HG03025 (cell line): Measurements from ENCODE around the gene PRRT1.
A peak's percentile ranks its signal among the peaks of the same experiment; 100 is the strongest.
"Not testable (repeated sequence)": the region's sequence is repeated elsewhere in the genome, so short reads cannot be mapped to it uniquely, and the experiment has no call there.

Source experiments
- ATAC-seq: cut with Tn5 transposase; IDR thresholded peaks from one replicate; pipeline ENCODE4 v1.9.1; 2021; ENCODE audit warnings: mild to moderate bottlenecking, moderate library complexity; ENCODE audit not compliant: unreplicated experiment, low FRiP score

PRRT1 gene

DNA sequence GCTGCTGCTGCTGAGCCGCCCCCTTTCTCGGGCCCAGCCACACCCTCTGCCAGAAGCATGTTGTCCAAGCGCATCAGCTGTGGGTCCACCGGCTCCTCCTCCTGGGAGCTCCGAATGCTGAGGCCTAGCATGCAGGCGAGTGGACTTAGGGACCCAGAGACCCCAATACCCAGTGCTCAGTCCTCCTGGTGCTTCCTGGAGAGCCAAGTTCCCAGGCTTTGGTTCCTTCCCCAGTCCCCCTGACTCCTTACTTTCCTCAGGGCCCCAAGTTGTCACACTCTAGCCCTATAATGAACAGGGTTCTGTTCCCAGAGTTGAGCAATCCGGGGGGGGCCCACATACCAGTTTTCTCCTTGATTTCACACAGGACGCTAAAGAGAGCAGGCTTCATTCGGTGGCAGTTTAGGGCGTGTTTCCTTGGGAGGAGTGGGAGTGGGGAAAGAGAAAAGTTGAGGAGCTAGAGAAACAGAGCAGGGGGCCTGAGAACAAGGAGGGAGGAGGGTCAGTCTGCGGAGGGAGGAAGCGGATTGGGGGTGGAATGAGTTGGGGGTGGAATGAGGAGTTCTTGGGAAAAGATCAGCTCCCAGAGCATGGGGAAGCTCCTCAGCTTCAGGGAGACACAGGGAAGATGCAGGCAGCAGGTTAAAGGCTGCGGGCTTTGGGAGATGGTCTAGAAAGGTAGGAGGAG is 36.8 kb upstream of the PRRT1 start:
- ATAC-seq, result no peak

DNA sequence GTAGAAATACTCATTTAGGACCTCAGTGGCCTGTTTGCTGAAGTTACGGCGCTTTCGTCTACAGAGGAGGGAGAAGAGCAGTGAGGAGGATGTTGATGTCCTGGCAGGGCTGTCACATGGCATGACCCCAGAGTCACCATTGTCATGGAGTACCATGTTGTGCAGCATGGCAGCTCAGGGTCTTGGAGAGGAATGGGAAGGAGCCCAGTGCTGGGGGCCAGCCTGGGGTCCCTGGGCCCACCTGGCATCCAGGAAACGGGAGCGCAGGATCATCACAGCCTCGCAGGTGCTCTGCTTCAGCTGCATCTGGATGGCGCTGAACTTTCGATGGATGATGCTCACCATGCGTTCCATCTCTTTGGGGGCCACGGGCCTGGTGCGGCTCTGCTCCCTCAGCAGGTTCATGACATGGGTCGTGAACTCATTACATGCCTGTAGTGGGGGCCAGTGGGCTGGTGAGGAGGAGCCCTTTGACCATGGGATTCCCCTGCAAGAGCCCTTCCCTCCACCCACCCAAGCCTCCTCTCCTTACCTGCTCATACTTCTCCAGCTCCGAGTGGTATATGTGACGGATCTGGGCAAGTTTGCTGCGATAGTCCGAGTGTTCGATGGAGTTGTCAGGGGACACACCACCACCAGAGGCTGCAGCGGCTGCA is 36.1 kb upstream of the PRRT1 start:
- not testable (repeated sequence) for ATAC-seq

DNA sequence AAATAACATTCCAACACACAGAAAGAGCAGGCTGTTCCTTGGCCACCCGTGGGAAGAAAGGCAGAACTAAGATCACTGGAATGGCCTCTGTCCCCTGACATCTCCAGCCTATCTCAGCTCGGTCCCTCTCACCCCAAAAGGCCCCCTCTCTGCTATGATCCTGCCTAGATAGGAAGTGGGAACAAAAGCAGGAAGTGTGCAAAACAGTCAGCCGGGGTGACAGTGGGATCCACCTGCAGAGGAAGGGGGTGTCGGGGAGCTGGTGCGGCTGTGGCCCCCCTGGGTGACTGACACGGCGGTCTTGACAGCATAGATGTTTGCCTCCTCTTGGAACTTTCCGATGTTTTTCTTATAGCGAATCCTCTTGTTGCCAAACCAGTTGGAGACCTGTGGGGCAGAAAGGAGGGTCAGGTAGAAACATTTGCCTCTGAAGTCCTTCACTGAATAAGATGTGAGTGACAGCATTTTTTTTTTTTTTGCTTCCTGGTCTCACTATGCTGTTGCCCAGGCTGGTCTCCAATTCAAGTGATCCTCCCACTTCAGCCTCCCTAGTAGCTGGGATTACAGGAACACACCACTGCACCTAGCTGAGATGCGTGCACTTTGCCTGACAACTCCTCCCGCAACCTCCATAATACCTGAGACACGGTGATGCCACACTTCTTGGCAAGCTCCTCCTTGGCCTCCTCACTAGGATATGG is 35.4 kb upstream of the PRRT1 start:
- ATAC-seq, result no peak

DNA sequence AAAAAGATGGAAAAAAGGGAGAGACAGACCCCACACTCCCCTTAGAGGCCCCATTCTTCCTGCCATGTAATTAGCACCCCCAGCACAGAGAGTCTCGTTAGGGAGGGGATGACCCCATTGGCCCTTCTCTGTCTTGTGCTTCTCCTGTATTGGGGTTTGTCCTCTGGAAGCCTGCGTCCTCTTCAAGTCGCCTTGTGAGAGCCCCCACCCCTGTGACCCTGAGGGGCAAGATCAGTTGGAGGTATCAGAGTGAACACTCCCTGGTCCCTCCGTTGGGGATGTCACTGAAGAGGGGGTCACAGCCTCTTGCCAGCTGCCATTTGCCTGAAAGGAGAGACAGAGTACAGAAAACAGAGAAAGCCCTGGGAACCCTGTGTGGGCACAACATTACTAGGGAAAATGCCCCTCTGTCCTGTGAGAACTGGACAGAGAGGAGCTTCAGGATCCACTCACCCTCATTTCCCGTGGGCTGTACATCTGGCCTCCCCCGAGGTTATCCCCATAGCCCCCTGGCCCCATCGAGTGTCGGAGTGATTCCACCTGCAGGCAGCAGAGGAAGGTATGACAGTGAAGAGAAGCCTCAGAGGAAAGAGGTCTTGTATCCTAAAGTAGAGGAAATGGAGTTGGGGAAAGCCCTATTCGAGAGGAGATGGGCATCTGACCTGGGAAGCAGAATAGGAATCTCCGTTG is 34.6 kb upstream of the PRRT1 start:
- ATAC-seq, result not testable (repeated sequence)

DNA sequence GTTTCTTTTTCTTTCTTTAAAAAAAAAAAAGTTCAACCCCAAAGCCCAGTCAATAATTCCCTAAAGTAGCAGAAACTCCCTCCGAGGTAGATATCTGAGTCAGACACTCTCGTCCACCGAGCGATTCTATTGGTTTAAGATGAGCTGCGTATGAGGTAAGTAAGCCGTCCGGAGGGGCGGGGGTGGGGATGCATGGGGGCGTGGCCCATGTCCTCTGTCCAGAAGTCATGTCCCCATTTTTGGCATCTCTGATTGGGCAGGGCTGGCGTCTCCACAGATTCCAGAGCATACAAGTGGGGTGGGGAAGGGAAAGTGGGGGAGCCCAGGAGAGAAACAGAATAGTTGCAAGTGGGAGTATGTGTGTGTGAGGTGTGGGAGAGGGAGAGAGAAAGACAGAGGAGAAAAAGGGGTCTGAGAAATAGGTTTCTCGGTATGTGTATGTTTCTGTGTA is 34.0 kb upstream of the PRRT1 start:
- not testable (repeated sequence) for ATAC-seq

DNA sequence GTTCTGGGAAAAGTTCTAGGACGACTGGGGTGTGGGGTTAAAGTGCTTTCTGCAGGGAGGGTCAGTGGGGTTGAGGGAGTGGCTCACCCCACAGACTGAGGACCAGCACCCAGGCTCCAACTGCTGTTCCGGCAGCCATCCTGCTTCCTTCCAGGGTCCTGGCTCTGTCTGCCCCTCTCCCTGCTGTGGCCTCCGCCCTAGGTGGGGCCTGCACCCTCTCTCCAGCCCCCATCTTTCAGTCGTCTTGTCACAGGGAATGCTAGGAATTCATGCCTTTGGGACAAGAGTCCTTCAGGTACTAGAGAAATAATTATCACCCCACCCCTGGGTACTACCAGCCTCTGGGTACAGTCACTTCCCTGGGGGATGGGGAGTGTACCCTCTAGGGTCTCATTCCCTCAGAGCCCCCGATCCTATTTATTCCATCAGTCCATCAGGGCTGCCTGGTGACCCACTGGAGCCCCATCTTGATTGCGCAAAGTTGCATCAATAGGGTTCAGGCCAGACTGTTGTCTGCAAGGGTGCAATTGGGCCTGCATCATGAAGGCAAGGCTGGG is 32.4 kb upstream of the PRRT1 start, which contains the start of gene AGER:
Gene AGER (minus strand): TSS at position 170 of the 557 bp plus-strand sequence. CDS start 31 bp downstream, at position 139.
- ATAC-seq, result no peak

DNA sequence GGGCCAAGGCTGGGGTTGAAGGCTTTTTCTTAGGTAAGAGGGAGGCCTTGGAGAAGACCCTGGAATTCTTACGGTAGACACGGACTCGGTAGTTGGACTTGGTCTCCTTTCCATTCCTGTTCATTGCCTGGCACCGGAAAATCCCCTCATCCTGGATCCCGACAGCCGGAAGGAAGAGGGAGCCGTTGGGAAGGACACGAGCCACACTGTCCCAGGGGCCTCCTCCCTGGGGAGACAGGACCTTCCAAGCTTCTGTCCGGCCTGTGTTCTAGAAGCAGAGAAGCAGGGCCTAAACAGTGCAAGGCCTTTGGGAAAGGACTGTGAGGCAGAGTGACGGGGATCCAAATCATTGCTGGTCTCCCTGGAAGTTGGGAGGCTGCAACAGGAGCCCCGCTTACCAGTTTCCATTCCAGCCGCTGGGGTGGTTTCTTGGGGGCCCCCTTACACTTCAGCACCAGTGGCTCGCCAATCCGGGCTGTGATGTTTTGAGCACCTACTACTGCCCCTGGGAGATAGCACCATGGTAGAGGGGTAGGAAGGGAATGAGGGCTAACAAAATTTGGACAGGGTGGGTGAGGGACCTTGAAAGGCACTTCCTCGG is 31.8 kb upstream of the PRRT1 start:
- no peak for ATAC-seq

DNA sequence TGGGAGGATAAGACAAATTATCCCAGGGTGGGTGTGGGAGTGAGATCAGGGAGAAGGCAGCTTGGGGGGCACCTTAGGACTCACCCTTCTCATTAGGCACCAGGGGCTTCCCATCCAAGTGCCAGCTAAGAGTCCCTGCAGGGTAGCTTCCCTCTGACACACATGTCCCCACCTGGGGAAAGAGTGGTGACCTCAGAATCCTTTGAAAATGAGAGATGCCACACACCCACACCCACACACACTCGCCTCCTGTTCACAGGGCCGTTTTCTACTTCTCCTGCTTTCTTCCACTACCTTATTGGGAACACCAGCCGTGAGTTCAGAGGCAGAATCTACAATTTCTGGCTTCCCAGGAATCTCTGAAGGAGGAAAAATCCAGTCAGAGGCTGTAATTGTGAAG is 31.3 kb upstream of the PRRT1 start:
- no peak for ATAC-seq

DNA sequence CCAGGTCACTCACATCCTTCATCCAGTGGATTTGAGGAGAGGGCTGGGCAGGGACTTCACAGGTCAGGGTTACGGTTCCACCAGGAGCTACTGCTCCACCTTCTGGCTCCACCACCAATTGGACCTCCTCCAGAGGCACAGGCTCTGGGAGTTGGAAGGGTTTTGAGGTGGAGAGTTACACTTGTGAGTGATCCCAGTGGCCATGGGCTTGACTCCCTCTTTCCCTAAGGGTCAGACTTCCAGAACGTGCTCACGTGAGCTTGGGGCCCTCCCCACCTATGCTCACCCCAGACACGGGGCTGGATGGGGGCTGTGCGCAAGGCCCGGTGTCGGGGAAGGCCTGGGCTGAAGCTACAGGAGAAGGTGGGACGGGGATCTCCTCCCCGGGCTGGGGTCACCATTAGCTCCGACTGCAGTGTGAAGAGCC is 30.8 kb upstream of the PRRT1 start:
- ATAC-seq, result no peak

DNA sequence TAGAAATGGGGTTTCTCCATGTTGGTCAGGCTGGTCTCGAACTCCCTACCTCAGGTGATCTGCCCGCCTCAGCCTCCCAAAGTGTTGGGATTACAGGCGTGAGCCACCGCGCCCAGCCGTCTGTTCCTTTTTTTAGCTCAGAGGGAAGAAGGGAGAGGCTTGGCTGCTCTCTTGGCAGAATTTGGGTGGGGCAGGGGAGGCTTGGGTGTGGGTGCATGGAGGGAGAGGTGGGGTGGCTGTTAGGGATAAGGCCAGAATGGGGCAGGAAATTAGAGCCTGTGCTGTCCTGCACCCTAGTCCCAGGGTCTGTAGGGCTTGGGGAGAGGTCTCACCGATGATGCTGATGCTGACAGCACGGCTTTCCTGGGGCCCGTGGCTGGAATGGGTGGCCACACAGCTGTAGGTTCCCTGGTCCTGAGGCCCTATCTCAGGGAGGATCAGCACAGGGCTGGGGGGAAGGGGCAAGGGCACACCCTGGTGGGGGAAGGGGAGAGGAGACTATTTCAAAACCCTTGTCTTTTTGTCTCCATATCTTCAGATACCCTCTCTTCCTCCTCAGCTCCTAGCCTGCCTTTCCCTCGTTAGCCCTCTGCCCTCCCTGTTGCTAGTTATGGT is 30.3 kb upstream of the PRRT1 start:
- no peak for ATAC-seq

DNA sequence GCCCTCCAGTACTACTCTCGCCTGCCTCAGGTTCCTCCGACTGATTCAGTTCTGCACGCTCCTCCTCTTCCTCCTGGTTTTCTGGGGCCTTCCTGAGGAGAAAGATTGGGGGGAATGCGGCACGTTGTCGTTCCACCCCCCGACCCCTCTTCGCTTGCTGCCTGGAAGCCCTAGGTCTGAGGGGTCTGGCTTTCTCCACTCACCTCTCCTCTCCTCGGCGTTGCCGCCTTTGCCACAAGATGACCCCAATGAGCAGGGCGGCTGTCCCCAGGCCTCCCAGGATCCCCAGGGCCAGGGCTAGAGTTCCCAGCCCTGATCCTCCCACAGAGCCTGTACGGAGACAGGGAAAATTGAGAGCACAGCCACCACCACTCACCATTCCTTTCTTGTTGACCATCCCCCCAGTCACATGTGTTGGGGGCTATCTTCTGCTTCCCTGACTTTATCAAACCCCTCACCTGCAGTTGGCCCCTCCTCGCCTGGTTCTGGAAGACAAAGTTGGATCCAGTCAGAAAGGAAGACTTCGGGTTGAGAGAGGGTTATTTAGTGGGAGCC is 29.5 kb upstream of the PRRT1 start:
- no peak for ATAC-seq

DNA sequence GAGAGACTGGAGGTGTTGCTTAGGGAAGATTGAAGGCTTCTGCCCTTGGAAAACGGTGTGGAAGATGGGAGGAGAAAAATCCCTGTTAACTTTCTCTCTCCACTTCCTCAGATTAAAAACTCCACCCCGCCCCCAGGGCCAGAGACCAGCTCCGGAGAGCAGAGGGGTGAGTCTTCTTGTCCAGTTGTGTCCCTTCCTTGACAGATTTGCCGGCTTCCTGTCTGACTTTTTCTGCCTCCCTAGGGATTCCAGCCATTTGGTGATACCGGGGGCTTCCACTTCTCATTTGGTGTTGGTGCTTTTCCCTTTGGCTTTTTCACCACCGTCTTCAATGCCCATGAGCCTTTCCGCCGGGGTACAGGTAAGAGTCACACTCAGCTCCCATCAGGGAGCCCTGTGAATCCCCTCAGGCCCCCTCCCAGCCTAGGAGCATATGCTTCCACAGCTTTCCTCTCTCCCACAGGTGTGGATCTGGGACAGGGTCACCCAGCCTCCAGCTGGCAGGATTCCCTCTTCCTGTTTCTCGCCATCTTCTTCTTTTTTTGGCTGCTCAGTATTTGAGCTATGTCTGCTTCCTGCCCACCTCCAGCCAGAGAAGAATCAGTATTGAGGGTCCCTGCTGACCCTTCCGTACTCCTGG is 28.1 kb upstream of the PRRT1 start:
- ATAC-seq, result no peak

DNA sequence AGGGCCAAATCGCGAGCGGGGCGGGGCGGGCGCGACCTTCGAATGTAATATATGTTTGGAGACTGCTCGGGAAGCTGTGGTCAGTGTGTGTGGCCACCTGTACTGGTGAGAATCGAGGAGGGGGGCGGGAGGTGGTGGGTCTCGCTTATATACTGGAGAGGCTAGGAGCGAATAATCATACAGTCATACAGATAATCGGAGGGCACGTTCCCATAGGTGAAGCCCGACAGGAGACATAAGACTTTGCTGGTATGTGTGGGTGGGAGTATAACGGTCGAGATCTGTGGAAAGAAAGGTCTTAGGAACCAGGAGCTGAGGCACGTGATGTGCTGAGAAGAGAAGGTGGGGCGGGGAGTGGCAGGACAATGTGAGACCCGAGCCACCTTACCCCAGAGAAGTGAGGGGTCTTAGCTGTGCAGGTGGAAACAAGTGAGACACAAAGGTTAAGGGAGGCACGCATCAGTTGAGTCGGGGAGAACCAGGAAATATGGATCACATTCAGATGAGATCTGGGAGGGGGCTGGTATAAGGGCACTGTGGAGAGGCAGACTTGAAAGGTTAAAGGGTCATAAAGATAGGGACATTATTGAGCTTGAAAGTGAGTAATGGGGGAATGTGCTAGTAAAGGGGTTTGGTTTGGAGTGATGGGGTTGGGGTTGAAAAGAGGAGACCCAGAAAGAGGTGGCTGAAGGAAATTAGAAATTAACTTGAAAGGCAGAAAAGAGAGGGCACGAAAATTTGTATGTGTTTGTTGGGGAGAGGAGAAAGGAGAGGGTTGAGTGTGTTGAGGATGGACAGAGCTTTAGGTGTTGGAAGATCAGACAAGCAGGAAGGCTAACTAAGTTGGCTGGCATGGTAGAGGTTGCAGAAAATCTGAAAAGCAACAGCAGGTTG is 27.1 kb upstream of the PRRT1 start:
- ATAC-seq, result no peak

DNA sequence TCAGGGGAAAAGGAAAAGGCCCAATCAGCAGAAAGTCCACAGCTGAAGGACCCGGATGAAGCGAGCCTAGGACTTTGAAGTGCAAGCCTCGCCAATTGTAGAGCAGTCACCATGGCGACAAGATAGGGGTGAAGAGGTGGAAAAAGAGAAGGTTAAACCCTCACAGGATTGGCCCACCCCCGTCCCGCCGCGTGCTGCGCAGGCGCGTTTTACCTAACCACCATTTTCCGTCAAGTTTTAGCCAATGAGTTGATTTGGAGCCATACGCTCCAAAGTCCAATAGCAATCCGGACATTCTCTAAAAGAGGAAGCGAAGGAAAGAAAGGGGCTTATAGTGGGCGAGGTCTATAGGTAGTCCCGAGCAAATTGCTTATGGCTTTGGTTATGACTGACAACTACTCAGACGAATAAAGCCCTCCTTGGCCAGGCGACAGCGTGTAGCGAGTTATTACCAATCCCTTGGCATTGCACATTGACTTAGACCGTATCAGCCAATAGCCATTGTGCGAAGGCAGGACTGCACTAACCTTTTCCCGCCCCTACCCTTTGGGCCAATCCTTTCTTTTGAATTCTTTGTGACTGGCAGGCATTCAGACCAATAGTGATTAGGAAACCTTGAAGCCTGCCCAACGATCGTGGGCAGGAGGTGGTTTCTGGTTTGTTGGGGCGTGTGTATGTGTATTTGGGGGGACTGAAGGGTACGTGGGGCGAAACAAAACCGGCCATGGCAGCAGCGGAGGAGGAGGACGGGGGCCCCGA is 26.2 kb upstream of the PRRT1 start, which contains the start of gene RNF5:
Gene RNF5 (plus strand): TSS at position 618 of the 759 bp plus-strand sequence. CDS start 107 bp downstream, at position 725.
- peak; percentile 73 for ATAC-seq

DNA sequence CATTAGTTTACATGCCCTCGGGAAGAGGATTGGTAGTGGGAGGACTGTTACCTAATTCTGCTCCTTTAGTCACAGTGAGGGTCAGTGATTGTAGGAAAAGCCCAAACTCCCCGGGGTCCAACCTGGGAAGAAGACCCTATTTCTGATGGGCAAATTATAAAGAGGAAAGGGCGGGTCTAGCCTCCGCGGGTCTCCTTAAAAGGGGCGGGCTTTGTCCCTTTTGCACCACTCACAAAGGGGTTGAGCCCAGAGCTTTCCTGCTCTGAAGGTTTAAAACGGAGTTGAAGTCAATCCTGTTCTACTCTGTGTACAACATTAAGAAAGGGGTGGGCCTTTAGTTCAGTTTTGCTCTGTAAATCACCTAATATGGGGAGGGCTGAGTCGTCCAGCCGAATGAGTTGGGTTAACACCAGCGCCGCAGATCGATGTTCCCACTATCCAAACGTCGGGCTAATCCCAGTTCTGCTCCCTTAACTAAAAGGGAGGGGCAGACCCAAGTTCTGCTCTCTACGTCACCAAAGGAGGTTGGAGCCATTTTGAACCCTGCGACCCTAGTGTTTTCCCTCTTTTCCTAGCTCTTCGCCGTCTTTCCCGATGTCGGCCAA is 25.5 kb upstream of the PRRT1 start:
- ATAC-seq, result peak; percentile 0

DNA sequence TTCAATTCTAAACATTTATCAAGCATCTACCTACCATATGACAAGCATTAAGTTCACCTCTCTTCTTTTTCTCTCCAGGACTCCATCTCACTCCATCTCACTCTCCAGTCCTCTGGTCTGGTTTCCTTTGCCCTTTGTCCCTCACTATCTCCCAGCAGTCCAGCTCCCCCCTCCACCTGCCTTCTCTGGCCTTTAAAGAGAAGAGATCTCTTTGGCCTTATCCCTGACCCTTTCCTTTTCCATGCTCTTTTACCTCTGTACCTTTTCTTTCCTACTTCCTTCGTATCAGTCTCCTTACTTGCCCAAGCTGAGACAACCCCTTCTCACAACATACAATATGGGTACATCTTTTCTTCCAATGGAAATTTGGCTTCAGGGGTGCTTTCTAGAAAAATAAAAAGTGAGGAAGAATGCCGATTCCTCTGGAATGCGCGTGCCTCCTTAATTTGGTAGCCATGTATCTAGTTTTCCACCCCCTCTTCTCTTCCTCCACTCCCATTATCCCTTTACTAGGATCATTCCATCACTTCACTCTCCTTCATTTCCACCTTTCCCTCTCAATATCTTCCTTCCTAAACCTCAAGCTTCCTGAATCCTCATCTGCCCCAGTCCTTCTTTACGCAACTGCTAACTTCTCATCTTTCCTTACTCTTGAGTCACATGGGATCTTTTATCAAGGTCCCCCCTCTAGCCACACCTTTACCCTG is 24.9 kb upstream of the PRRT1 start:
- ATAC-seq, result no peak
